Cardiac muscle cell (in vitro differentiated cells and primary cell): ENCODE data around the gene BPIFB2. TPM values are rescaled to one million over a fixed set of nuclear protein-coding genes. Genes with fewer than 3 reads are reported as not detected.

Source experiments
- DNase-seq, 2 donors: peaks; one replicate each; pipeline versions ENCODE4 v3.0.0 to v3.0.0-alpha.2; 2010 to 2017; ENCODE audit warnings: low read depth in 1 of 2, low spot score in 1 of 2
- H3K27ac ChIP-seq: fragments of 200-600 bp; sonication (generic); 2 replicates; pipeline ENCODE4 v1.5.1; 2016
- H3K27me3 ChIP-seq: fragments of 200-600 bp; sonication (generic); 2 replicates; pipeline ENCODE4 v1.6.0; 2016; ENCODE audit warnings: control low read depth
- H3K36me3 ChIP-seq: fragments of 200-600 bp; sonication (generic); 2 replicates; pipeline ENCODE4 v1.5.1; 2016; ENCODE audit warnings: control low read depth
- H3K4me1 ChIP-seq: fragments of 200-600 bp; sonication (generic); 2 replicates; pipeline ENCODE4 v1.8.1; 2017; ENCODE audit warnings: low read depth, mild to moderate bottlenecking, mixed run types
- H3K4me3 ChIP-seq: fragments of 200-600 bp; sonication (generic); 2 replicates; pipeline ENCODE4 v1.5.1; 2016; ENCODE audit warnings: mild to moderate bottlenecking
- H3K9me3 ChIP-seq: fragments of 200-600 bp; sonication (generic); 2 replicates; pipeline ENCODE4 v1.5.1; 2017; ENCODE audit warnings: low read depth, mild to moderate bottlenecking, control low read depth
- CTCF ChIP-seq: IDR thresholded peaks from 2 replicates; pipeline ENCODE4 v1.5.1; 2012; ENCODE audit warnings: low read depth, mild to moderate bottlenecking, low read length
- polyA plus RNA-seq: library from polyadenylated mRNA; unstranded; fragments of >200 nt; fragmentation: Nextera tagmentation; extraction: Ambion mirVana; gene quantifications from 2 replicates; pipeline ENCODE4 v1.2.1, GENCODE V29; 2016
- total RNA-seq: library from RNA; depleted of rRNA; stranded (reverse); fragments of >200 nt; gene quantifications from 2 replicates; pipeline ENCODE4 v1.2.3, GENCODE V29; 2016

BPIFB2 gene
- total and polyA plus RNA-seq, 2 experiments from 2014 or later: not detected

- no peak for TF ChIP-seq CTCF
- no peak overlapping the region for H3K4me3 ChIP-seq
- no peaks in the 10 kb centered on the region for H3K36me3 ChIP-seq
- DNase-seq: no peak
- no peaks in the 10 kb centered on the region for H3K9me3 ChIP-seq
- H3K27me3 ChIP-seq: no peaks in the 10 kb centered on the region
- no peak overlapping the region for H3K27ac ChIP-seq
- no peaks in the 10 kb centered on the region for H3K4me1 ChIP-seq
Observed at GRCh38 chr20:33032555-33032954, 25.1 kb downstream of the BPIFB2 start.

GRCh38 chr20:33033381-33033780, 25.9 kb downstream of the BPIFB2 start:
- no peak overlapping the region for H3K4me3 ChIP-seq
- H3K27me3 ChIP-seq: no peaks in the 10 kb centered on the region
- no peaks in the 10 kb centered on the region for H3K36me3 ChIP-seq
- DNase-seq: no peak
- H3K9me3 ChIP-seq: no peaks in the 10 kb centered on the region
- H3K4me1 ChIP-seq: no peaks in the 10 kb centered on the region
- no peak for TF ChIP-seq CTCF
- H3K27ac ChIP-seq: no peak overlapping the region

- Histone ChIP-seq H3K4me1 (no peaks in the 10 kb centered on the region), H3K36me3 (no peaks in the 10 kb centered on the region), H3K27me3 (no peaks in the 10 kb centered on the region), H3K27ac (no peak overlapping the region), H3K9me3 (no peaks in the 10 kb centered on the region), H3K4me3 (no peak overlapping the region)
- DNase-seq: no peak
- TF ChIP-seq CTCF: no peak
Observed at GRCh38 chr20:33034115-33034514, 26.6 kb downstream of the BPIFB2 start.

GRCh38 chr20:33034901-33035492, 27.5 kb downstream of the BPIFB2 start:
- no peak for DNase-seq
- Histone ChIP-seq H3K4me1 (no peaks in the 10 kb centered on the region), H3K9me3 (no peaks in the 10 kb centered on the region), H3K27ac (no peak overlapping the region), H3K4me3 (no peak overlapping the region), H3K36me3 (no peaks in the 10 kb centered on the region), H3K27me3 (no peaks in the 10 kb centered on the region)
- TF ChIP-seq CTCF: no peak

GRCh38 chr20:33037456-33037855, 30.0 kb downstream of the BPIFB2 start:
- no peak for DNase-seq
- H3K27ac ChIP-seq: no peak overlapping the region
- H3K9me3 ChIP-seq: no peaks in the 10 kb centered on the region
- no peak for TF ChIP-seq CTCF
- H3K27me3 ChIP-seq: no peaks in the 10 kb centered on the region
- no peaks in the 10 kb centered on the region for H3K4me1 ChIP-seq
- no peak overlapping the region for H3K4me3 ChIP-seq
- no peaks in the 10 kb centered on the region for H3K36me3 ChIP-seq
